GM12878 (cell line): ENCODE data around the gene CD40LG.

Experiments used
- CTCF ChIP-seq, 3 experiments: IDR thresholded peaks in 2 of 3; conservative IDR thresholded peaks in 1 of 3; 2 replicates each; pipeline ENCODE4 v1.5.1; 2011; ENCODE audit warnings: low read depth in 3 of 3, low read length in 3 of 3, mild to moderate bottlenecking in 3 of 3, control low read depth in 2 of 3, moderate library complexity in 2 of 3, inconsistent platforms in 1 of 3, mixed read lengths in 1 of 3; ENCODE audit not compliant: control insufficient read depth in 2 of 3, insufficient read depth in 1 of 3; ENCODE audit errors: extremely low read depth in 1 of 3
- NR2C2 ChIP-seq: IDR thresholded peaks from 2 replicates; pipeline ENCODE4 v1.6.1; 2011; ENCODE audit warnings: borderline replicate concordance, low read depth; ENCODE audit not compliant: control insufficient read depth, insufficient read length
- PML ChIP-seq: IDR thresholded peaks from 2 replicates; pipeline ENCODE4 v1.6.1; 2012; ENCODE audit warnings: low read length, inconsistent platforms
- RCOR1 ChIP-seq: conservative IDR thresholded peaks from 2 replicates; pipeline ENCODE4 v1.6.1; 2012; ENCODE audit warnings: low read depth, low read length, improper control_type of control experiment
- SPI1 ChIP-seq: IDR thresholded peaks from 2 replicates; pipeline ENCODE4 v1.6.1; 2011; ENCODE audit warnings: low read depth, mild to moderate bottlenecking, low read length, moderate library complexity, borderline replicate concordance; ENCODE audit not compliant: insufficient read depth
- TBL1XR1 ChIP-seq: IDR thresholded peaks from 2 replicates; pipeline ENCODE4 v1.6.1; 2012; ENCODE audit warnings: low read depth, low read length, improper control_type of control experiment
- USF2 ChIP-seq: IDR thresholded peaks from 2 replicates; pipeline ENCODE4 v1.6.1; 2011; ENCODE audit warnings: low read depth, low read length, improper control_type of control experiment, borderline replicate concordance
- ZNF274 ChIP-seq: IDR thresholded peaks from one replicate; pipeline ENCODE4 v1.8.0; 2011; ENCODE audit not compliant: insufficient read length, insufficient read depth
- ZNF687 ChIP-seq: fragments of 450-650 bp; IDR thresholded peaks from 2 replicates; pipeline ENCODE4 v1.6.1; 2017; ENCODE audit warnings: mild to moderate bottlenecking, moderate library complexity
- TF ChIP-seq, protein P1 (sequence below): IDR thresholded peaks from 2 replicates; pipeline ENCODE4 v1.6.1; 2012; ENCODE audit warnings: low read depth, low read length, improper control_type of control experiment

DNA sequence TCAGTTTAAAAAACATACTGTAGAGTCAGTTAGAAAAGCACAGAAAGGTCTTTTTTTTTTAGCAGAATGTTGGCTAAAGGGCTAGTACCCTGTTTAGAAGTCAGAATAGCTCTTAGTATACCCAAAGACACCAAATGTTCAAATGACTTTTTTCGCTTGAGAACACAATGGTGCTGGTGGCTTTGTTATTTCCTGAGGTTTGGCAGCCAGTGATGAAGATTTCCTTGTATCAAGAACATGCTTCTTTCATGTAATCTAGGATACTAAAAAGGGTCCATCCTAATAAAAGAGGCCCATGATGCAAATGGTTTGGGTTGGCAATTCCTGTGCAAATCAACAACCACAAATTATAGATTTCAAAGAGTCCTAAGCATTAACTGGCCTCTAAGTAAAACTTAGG is 21.1 kb upstream of the CD40LG start:
- TF ChIP-seq CTCF (IDR thresholded peaks at IDR 0.05 in 2 of 3, conservative IDR thresholded peaks at IDR 0.05 in 1 of 3; ENCODE audit: control insufficient read depth in 2 of 3, extremely low read depth in 1 of 3, insufficient read depth in 1 of 3, low read depth in 3 of 3, low read length in 3 of 3) (no peak), SPI1 (no peak), ZNF274 (no peak), PML (no peak), NR2C2 (no peak), TBL1XR1 (no peak), RCOR1 (no peak), ZNF687 (no peak), USF2 (no peak)
- TF ChIP-seq, protein P1, sequence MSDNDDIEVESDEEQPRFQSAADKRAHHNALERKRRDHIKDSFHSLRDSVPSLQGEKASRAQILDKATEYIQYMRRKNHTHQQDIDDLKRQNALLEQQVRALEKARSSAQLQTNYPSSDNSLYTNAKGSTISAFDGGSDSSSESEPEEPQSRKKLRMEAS = no peak
